Measurements from ENCODE around the gene SLC2A4. TPM values are rescaled to one million over a fixed set of nuclear protein-coding genes. Genes with fewer than 3 reads are reported as not detected.
"Not testable (repeated sequence)": the region's sequence is repeated elsewhere in the genome, so short reads cannot be mapped to it uniquely, and the experiment has no call there.

The SLC2A4 gene
- total RNA-seq: not detected

- DNase-seq: peak; percentile 64
Observed at GRCh38 chr17:7281074-7281952, at the start of gene SLC2A4. TSS of gene SLC2A4 (plus strand) at chr17:7281718. CDS start at chr17:7281935, 217 bp downstream.

- no peak for DNase-seq
Observed at GRCh38 chr17:7232114-7232513, 49.4 kb upstream of the SLC2A4 start.

DNA sequence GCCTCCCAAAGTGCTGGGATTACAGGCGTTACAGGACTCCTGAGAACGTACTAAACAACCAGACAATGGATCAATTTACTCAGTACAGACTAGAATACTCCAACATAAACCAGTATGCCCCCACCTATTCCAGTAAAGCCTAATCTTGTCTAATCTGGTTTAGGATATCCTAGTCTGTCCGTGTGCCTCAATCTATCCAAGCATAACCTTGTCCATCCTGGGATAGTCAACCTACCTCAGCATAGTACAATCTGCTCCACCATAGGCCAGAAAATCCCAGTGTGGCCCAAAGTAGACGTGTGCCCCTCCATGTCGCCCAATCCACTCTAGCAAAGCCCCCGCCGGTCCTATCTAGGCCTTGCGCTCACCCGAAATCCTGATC, 47.8 kb upstream of the SLC2A4 start:
- DNase-seq: no peak

GRCh38 chr17:7234083-7234951, 47.2 kb upstream of the SLC2A4 start, which contains the start of gene DVL2:
TSS of gene DVL2 (minus strand) at chr17:7234517. CDS start at chr17:7234262, 255 bp downstream.
- DNase-seq: peak; percentile 94

GRCh38 chr17:7235693-7236665, 45.5 kb upstream of the SLC2A4 start:
- DNase-seq: no peak

- no peak for DNase-seq
Observed at GRCh38 chr17:7236808-7237207, 44.7 kb upstream of the SLC2A4 start.

DNA sequence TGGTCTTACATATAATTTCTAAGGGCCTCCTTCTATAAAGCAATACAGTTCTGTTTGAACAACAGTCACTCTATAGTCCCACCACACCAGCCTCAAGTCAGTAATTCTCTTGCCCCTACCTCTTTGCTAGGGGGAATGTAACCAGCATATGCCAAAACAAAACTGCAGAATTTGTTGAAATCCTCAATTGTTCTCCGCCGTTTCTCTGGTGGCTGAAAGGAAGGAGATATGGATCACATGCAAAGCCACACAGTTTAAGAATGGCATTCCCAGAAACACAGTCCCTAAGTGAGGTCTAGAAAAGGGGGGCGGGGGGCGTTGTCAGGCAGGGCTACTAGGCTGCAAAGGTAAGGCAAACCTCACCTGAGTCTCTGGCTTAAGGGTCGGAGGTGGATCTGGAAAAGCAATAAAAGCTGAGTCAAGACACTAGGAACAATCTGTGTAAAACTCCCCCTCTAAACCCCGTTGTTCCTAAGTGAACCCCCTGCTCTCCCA, 44.2 kb upstream of the SLC2A4 start:
- DNase-seq: no peak

DNA sequence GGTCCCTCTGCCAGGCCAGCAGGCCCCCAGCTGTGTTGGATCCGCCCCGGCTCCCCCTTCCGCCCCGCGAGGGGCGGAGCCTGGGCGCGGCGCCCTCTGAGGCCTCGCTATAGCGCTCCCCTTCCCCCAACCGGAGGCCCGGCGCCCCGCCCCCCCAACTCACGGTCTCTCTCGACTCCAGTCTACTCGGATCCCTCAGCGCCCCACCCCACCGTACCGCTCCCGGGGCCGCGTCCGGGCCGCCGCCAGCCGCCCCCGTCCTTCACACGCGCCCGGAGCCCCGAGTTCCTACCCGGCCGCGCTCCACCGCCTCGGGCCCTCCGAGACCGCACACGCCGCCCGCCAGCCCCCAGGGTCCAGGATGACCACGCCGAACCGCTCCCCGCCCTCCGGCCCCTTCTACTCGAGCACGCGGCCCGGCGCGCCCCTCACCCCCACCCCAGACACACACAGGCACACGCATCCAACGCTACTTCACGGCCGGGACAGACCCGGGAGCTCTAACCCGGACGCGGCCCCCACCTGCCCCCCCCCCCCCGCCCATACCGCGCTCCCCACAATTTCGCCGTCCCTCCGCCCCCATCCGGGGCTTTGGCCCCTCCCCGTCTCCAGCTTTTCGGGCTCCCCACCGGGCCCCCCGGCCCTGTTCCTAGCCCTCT, 43.6 kb upstream of the SLC2A4 start:
- peak; percentile 65 for DNase-seq

DNA sequence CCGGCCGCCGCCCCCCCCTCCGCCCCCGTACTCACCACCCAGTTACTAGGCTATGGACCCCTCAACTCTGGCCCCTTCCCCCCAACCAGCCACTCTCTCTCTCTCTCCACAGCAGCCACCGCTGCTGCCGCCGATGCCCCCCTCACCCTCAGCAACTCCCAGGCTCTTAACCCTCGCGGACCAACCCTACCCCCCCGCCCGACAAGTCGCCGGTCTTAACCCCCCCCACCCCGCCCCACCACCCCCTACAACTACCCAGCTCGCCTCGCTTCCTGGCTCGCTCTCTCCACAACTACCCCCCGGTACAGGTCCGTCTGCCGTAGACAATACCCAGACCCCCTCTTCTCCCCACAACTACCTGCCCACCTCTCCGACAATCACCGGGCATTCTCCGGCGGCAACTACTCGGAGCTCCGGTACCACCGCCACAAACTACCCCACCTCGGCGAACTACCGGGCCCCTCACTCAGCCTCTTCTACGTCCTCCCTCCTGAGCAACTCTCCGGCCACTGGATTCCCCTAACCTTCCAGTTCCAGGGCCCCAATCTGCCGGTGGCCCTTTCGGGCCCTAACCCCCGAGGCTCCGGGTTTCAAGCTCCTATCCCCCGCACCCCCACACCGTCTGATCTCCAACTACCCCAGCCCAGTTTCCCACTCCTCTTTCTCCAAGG, 43.0 kb upstream of the SLC2A4 start:
- no peak for DNase-seq

- DNase-seq: peak; percentile 93
Observed at GRCh38 chr17:7239091-7240027, 42.2 kb upstream of the SLC2A4 start, which contains the start of gene PHF23. TSS of gene PHF23 (minus strand) at chr17:7239457. CDS start at chr17:7239279, 178 bp downstream.

- no peak for DNase-seq
Observed at GRCh38 chr17:7240375-7240774, 41.1 kb upstream of the SLC2A4 start.

DNA sequence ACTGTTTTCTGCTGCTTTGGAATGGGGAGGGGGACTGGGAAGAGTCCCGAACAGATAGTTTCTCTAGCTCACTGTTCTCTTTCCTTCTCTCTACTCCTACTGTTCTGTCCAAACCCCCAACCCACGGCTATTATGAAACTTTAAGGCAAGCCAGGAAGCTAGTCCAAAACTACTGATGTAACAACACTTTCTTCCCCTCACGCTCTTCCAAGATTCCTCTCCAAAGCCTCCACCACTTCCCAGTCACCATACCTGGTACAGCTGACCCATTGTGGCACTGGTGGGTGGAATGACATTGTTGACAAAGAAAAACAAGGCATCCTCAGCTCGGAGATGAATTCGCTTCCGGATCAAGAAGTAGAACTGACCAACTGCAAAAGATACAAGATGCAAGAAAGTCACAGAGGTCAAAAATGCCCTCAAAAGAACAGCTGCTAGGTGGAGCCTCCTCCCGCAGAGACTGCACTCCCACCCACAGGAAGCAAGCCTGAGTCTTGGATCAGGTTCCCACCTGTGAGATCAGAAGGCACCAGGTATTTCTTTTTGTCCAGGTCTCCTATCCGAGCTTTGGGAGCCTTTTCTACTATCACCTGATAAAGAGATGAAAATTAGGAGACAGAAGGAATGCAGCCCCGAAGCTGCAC, 40.3 kb upstream of the SLC2A4 start:
- DNase-seq: no peak

GRCh38 chr17:7241783-7242716, 39.5 kb upstream of the SLC2A4 start, which contains the start of gene GABARAP:
TSS of gene GABARAP (minus strand) at chr17:7242449. CDS start at chr17:7242330, 119 bp downstream.
- peak; percentile 91 for DNase-seq

- DNase-seq: peak; percentile 91
Observed at GRCh38 chr17:7242717-7243452, 38.6 kb upstream of the SLC2A4 start.

DNA sequence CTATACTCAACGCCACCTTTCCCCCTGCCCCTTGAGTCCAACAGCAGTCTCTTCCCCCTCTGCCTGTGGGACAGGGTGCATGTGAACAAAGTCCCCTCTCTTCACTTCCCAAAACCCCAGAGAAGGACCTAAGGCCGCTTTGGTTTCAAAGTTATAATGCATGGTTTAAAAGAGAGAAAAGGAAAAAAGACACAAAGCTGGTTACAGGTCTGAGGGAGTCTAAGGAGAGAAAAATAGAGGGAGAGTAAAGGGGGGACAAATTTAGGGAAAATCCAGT, 38.1 kb upstream of the SLC2A4 start:
- no peak for DNase-seq

- DNase-seq: not testable (repeated sequence)
Observed at GRCh38 chr17:7243838-7244237, 37.7 kb upstream of the SLC2A4 start.

GRCh38 chr17:7246779-7247178, 34.7 kb upstream of the SLC2A4 start:
- no peak for DNase-seq

Data from effector CD4-positive, alpha-beta T cell (primary cell).